Esophagus muscularis mucosa (tissue), 4 donors: ENCODE results near the gene CLRN3.

Experiments used
- CTCF ChIP-seq, 3 experiments: fragments of 200-600 bp in 2 of 3; fragments of 450-650 bp in 1 of 3; sonication (generic) in 2 of 3; IDR thresholded peaks; one replicate each; pipeline ENCODE4 v1.5.1; 2017 to 2019; ENCODE audit warnings: antibody characterized with exemption in 3 of 3, mild to moderate bottlenecking in 2 of 3, moderate library complexity in 1 of 3
- EP300 ChIP-seq: sonication (generic); formaldehyde crosslinking; IDR thresholded peaks from one replicate; pipeline ENCODE4 v1.6.1; 2017; ENCODE audit warnings: antibody characterized with exemption
- POLR2A ChIP-seq: fragments of 450-650 bp; IDR thresholded peaks from one replicate; pipeline ENCODE4 v1.6.1; 2017; ENCODE audit warnings: antibody characterized with exemption, moderate library complexity, mild to moderate bottlenecking, low read depth
- POLR2AphosphoS5 ChIP-seq, 2 donors: sonication (generic); formaldehyde crosslinking; IDR thresholded peaks; one replicate each; pipeline ENCODE4 v1.6.1; 2017; ENCODE audit warnings: antibody characterized with exemption in 2 of 2

DNA sequence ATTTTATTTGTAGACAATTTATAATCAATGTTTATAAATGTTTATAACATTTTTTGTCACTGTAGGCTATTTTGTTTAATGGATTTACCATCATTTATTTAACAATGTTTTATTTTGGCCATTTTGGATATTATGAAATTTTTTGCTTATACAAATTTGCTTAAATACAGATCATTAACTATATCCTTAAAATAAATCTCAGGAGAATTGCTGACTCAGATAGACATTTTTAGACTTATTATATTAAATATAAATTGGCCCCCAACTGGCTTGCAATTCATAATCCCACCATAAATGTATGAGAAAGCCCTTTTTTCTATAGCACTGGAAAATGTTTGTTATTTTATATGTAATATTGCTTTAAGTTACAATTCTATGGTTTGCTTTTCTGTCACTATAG lies 3.8 kb upstream of the CLRN3 start:
- TF ChIP-seq POLR2A (no peak), CTCF (IDR thresholded peaks at IDR 0.05) (no peak), POLR2AphosphoS5 (IDR thresholded peaks at IDR 0.05) (no peak), EP300 (no peak)
